ENCODE data around the gene KIF26B. TPM values are rescaled to one million over a fixed set of nuclear protein-coding genes. Genes with fewer than 3 reads are reported as not detected.

KIF26B gene
- total and polyA plus RNA-seq, 2 experiments from 2014 or later = 0.03 to 0.76 TPM

- H3K4me1 ChIP-seq (ENCODE audit: insufficient read depth) = no peaks in the 10 kb centered on the region
- no peak overlapping the region for H3K4me2 ChIP-seq
- H3K27ac ChIP-seq (ENCODE audit: low read depth) = no peak overlapping the region
- no peaks in the 10 kb centered on the region for H3K27me3 ChIP-seq (ENCODE audit: insufficient read depth)
- H3K4me1 Mint-ChIP-seq = peaks cover 15% of the 10 kb centered on the region; the same call in 2 of the 3 replicates
- no peak overlapping the region for H3K4me3 ChIP-seq
- ATAC-seq = no peak
- H3K36me3 Mint-ChIP-seq (ENCODE audit: low read depth) = no peaks in the 10 kb centered on the region
- peaks cover 13% of the 10 kb centered on the region; the same call in 1 of the 2 replicates for H3K9me2 ChIP-seq (ENCODE audit: insufficient read depth)
- H3F3A ChIP-seq (replicated peaks; ENCODE audit: low read depth) = no peaks in the 10 kb centered on the region
- H3K36me3 ChIP-seq (ENCODE audit: insufficient read depth) = no peaks in the 10 kb centered on the region
- no peak overlapping the region for H3K4me3 Mint-ChIP-seq
- no peak for TF ChIP-seq ETS1 (IDR thresholded peaks at IDR 0.05)
- TF ChIP-seq, protein P1, sequence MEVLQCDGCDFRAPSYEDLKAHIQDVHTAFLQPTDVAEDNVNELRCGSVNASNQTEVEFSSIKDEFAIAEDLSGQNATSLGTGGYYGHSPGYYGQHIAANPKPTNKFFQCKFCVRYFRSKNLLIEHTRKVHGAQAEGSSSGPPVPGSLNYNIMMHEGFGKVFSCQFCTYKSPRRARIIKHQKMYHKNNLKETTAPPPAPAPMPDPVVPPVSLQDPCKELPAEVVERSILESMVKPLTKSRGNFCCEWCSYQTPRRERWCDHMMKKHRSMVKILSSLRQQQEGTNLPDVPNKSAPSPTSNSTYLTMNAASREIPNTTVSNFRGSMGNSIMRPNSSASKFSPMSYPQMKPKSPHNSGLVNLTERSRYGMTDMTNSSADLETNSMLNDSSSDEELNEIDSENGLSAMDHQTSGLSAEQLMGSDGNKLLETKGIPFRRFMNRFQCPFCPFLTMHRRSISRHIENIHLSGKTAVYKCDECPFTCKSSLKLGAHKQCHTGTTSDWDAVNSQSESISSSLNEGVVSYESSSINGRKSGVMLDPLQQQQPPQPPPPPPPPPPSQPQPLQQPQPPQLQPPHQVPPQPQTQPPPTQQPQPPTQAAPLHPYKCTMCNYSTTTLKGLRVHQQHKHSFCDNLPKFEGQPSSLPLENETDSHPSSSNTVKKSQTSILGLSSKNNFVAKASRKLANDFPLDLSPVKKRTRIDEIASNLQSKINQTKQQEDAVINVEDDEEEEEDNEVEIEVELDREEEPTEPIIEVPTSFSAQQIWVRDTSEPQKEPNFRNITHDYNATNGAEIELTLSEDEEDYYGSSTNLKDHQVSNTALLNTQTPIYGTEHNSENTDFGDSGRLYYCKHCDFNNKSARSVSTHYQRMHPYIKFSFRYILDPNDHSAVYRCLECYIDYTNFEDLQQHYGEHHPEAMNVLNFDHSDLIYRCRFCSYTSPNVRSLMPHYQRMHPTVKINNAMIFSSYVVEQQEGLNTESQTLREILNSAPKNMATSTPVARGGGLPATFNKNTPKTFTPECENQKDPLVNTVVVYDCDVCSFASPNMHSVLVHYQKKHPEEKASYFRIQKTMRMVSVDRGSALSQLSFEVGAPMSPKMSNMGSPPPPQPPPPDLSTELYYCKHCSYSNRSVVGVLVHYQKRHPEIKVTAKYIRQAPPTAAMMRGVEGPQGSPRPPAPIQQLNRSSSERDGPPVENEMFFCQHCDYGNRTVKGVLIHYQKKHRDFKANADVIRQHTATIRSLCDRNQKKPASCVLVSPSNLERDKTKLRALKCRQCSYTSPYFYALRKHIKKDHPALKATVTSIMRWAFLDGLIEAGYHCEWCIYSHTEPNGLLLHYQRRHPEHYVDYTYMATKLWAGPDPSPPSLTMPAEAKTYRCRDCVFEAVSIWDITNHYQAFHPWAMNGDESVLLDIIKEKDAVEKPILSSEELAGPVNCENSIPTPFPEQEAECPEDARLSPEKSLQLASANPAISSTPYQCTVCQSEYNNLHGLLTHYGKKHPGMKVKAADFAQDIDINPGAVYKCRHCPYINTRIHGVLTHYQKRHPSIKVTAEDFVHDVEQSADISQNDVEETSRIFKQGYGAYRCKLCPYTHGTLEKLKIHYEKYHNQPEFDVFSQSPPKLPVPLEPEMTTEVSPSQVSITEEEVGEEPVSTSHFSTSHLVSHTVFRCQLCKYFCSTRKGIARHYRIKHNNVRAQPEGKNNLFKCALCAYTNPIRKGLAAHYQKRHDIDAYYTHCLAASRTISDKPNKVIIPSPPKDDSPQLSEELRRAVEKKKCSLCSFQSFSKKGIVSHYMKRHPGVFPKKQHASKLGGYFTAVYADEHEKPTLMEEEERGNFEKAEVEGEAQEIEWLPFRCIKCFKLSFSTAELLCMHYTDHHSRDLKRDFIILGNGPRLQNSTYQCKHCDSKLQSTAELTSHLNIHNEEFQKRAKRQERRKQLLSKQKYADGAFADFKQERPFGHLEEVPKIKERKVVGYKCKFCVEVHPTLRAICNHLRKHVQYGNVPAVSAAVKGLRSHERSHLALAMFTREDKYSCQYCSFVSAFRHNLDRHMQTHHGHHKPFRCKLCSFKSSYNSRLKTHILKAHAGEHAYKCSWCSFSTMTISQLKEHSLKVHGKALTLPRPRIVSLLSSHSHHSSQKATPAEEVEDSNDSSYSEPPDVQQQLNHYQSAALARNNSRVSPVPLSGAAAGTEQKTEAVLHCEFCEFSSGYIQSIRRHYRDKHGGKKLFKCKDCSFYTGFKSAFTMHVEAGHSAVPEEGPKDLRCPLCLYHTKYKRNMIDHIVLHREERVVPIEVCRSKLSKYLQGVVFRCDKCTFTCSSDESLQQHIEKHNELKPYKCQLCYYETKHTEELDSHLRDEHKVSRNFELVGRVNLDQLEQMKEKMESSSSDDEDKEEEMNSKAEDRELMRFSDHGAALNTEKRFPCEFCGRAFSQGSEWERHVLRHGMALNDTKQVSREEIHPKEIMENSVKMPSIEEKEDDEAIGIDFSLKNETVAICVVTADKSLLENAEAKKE (CRISPR knock-in tag; IDR thresholded peaks at IDR 0.05) = no peak
- no peak for TF ChIP-seq POLR2AphosphoS5 (IDR thresholded peaks at IDR 0.05; ENCODE audit: low read depth)
- no peak for TF ChIP-seq ZNF114 (CRISPR knock-in tag; IDR thresholded peaks at IDR 0.05)
- no peak for TF ChIP-seq NANOG (IDR thresholded peaks at IDR 0.05; ENCODE audit: borderline replicate concordance)
- TF ChIP-seq ZNF331 (CRISPR knock-in tag; IDR thresholded peaks at IDR 0.05; ENCODE audit: low read depth) = no peak
- no peak for TF ChIP-seq JUNB (IDR thresholded peaks at IDR 0.05; ENCODE audit: unreplicated experiment)
- no peak for TF ChIP-seq CTCF (conservative IDR thresholded peaks at IDR 0.05; ENCODE audit: low read depth in 2 of 2)
- TF ChIP-seq REST (IDR thresholded peaks at IDR 0.05; ENCODE audit: unreplicated experiment) = no peak
- no peak for TF ChIP-seq STAT1 (IDR thresholded peaks at IDR 0.05; ENCODE audit: unreplicated experiment)
- TF ChIP-seq EZH2 (IDR thresholded peaks at IDR 0.05; ENCODE audit: low read depth, unreplicated experiment) = no peak
- no peaks in the 10 kb centered on the region for H4K20me1 ChIP-seq (replicated peaks; ENCODE audit: insufficient read depth)
- no peak for DNase-seq (ENCODE audit: low spot score)
- H3K27ac Mint-ChIP-seq = no peak overlapping the region
- no peak overlapping the region for H2AFZ ChIP-seq
- H3K27me3 Mint-ChIP-seq (ENCODE audit: insufficient read depth, low read depth, poor library complexity) = peaks cover 8% of the 10 kb centered on the region
- H3K79me2 ChIP-seq (replicated peaks; ENCODE audit: insufficient read depth) = no peaks in the 10 kb centered on the region
- no peaks in the 10 kb centered on the region for H3K9me3 Mint-ChIP-seq
Measured at GRCh38 chr1:245715970-245716369, 561.2 kb downstream of the KIF26B start.
